HG03457 (cell line): ENCODE measurements around the gene PLB1.

Experiments used
- ATAC-seq: cut with Tn5 transposase; IDR thresholded peaks from one replicate; pipeline ENCODE4 v1.9.1; 2021; ENCODE audit warnings: moderate number of reproducible peaks; ENCODE audit not compliant: unreplicated experiment

Gene PLB1

GRCh38 chr2:28610583-28611201 lies 114.8 kb downstream of the PLB1 start:
- no peak for ATAC-seq

- ATAC-seq: no peak
Measured at GRCh38 chr2:28612131-28612812, 116.4 kb downstream of the PLB1 start.

- no peak for ATAC-seq
Measured at GRCh38 chr2:28613186-28613585, 117.3 kb downstream of the PLB1 start.

- ATAC-seq: no peak
Measured at GRCh38 chr2:28613633-28614501, 118.0 kb downstream of the PLB1 start.

GRCh38 chr2:28615706-28616105 lies 119.8 kb downstream of the PLB1 start:
- ATAC-seq: no peak

- ATAC-seq: no peak
Measured at GRCh38 chr2:28616396-28616999, 120.6 kb downstream of the PLB1 start.

GRCh38 chr2:28617502-28618184 lies 121.8 kb downstream of the PLB1 start:
- ATAC-seq: no peak

- ATAC-seq: no peak
Measured at GRCh38 chr2:28618221-28619141, 122.6 kb downstream of the PLB1 start.

GRCh38 chr2:28619213-28620196 lies 123.6 kb downstream of the PLB1 start:
- ATAC-seq: no peak

- ATAC-seq: no peak
Measured at GRCh38 chr2:28620291-28620793, 124.5 kb downstream of the PLB1 start.

GRCh38 chr2:28620801-28621171 lies 124.9 kb downstream of the PLB1 start:
- no peak for ATAC-seq

- no peak for ATAC-seq
Measured at GRCh38 chr2:28621172-28622100, 125.6 kb downstream of the PLB1 start.

GRCh38 chr2:28622101-28622499 lies 126.2 kb downstream of the PLB1 start:
- no peak for ATAC-seq

GRCh38 chr2:28623582-28624405 lies 127.9 kb downstream of the PLB1 start:
- no peak for ATAC-seq

GRCh38 chr2:28624436-28624792 lies 128.6 kb downstream of the PLB1 start:
- no peak for ATAC-seq
